A673 (cell line): ENCODE results near the gene MAP3K21. TPM values are rescaled to one million over a fixed set of nuclear protein-coding genes. Genes with fewer than 3 reads are reported as not detected.

ENCODE experiments used
- BruUV-seq: library from RNA; stranded (reverse); fragments of 400-500 nt; replicated peaks from 2 replicates; lab custom pipeline; 2021; lab: Mats Ljungman, UMichigan
- CTCF ChIA-PET: fragments of 300-600 bp; sonication (Branson Sonifier 250); formaldehyde crosslinking; loops from one replicate; lab custom pipeline; 2022; ENCODE audit warnings: antibody characterized with exemption; lab: Charles Lee
- POLR2A ChIA-PET: fragments of 300-600 bp; sonication (Branson Sonifier 250); formaldehyde crosslinking; loops from one replicate; lab custom pipeline; 2022; ENCODE audit warnings: antibody characterized with exemption; ENCODE audit not compliant: low non-redundant PET; lab: Charles Lee
- DNase-seq: peaks from one replicate; pipeline ENCODE4 v3.0.0-alpha.2; 2015; ENCODE audit warnings: low spot score
- H3K27ac ChIP-seq: fragments of 200-600 bp; sonication (generic); 2 replicates; pipeline ENCODE4 v1.5.1; 2016; ENCODE audit warnings: mixed run types, low read depth, mild to moderate bottlenecking, mixed read lengths, antibody characterized with exemption, low read length; ENCODE audit not compliant: poor library complexity, severe bottlenecking
- H3K27me3 ChIP-seq: fragments of 200-600 bp; sonication (generic); replicated peaks from 2 replicates; pipeline ENCODE4 v1.6.1; 2017; ENCODE audit warnings: mixed run types, low read depth, mild to moderate bottlenecking, mixed read lengths, antibody characterized with exemption, low read length; ENCODE audit not compliant: insufficient read depth, poor library complexity
- H3K36me3 ChIP-seq: fragments of 200-600 bp; sonication (generic); 2 replicates; pipeline ENCODE4 v1.6.1; 2016; ENCODE audit warnings: mixed run types, mild to moderate bottlenecking, mixed read lengths, antibody characterized with exemption, low read length; ENCODE audit not compliant: insufficient read depth, poor library complexity, severe bottlenecking
- H3K4me1 ChIP-seq: fragments of 200-600 bp; sonication (generic); 2 replicates; pipeline ENCODE4 v1.6.1; 2017; ENCODE audit warnings: mixed run types, mild to moderate bottlenecking, mixed read lengths, antibody characterized with exemption, low read length; ENCODE audit not compliant: insufficient read depth, poor library complexity, severe bottlenecking
- H3K4me3 ChIP-seq: fragments of 200-600 bp; sonication (generic); 2 replicates; pipeline ENCODE4 v1.5.1; 2016; ENCODE audit warnings: low read depth, mixed run types, mild to moderate bottlenecking, mixed read lengths, low read length; ENCODE audit not compliant: poor library complexity, severe bottlenecking
- H3K9me3 ChIP-seq: fragments of 200-600 bp; sonication (generic); 2 replicates; pipeline ENCODE4 v1.6.1; 2016; ENCODE audit warnings: mixed run types, low read depth, mild to moderate bottlenecking, mixed read lengths, antibody characterized with exemption, low read length; ENCODE audit not compliant: poor library complexity, severe bottlenecking
- EZH2 ChIP-seq: fragments of 200-600 bp; sonication (generic); IDR thresholded peaks from 2 replicates; pipeline ENCODE4 v1.6.1; 2017; ENCODE audit warnings: borderline replicate concordance, low read depth, mild to moderate bottlenecking, mixed read lengths, antibody characterized with exemption, low read length; ENCODE audit not compliant: poor library complexity, severe bottlenecking
- intact Hi-C: fragments of 100-400 bp; cut with micrococcal nuclease; formaldehyde crosslinking; loops from one replicate; pipeline ENCODE4 v1.10.0; 2022; ENCODE audit not compliant: unreplicated experiment
- total RNA-seq: library from RNA; stranded (reverse); gene quantifications from 2 replicates; pipeline ENCODE4 v1.2.3, GENCODE V29; 2021
- TF ChIP-seq, protein P1 (sequence below): fragments of 300-800, 200-600 bp; sonication (generic); conservative IDR thresholded peaks from 2 replicates; pipeline ENCODE4 v1.5.1; 2017; ENCODE audit warnings: low read depth, mild to moderate bottlenecking, antibody characterized with exemption, low read length, moderate library complexity, mixed read lengths

MAP3K21 gene
- total RNA-seq, 1 experiment from 2014 or later: 0.88 TPM

- intact Hi-C loops: no loop called here
- ChIA-PET POLR2A (no interaction called here), CTCF (interaction anchor here (0.6 kb wide), 1 partner anchor 692 kb away, joined by 5 read pairs; no protein-coding TSS in a partner anchor)
- H3K36me3 ChIP-seq: no peaks in the 10 kb centered on the region
- H3K9me3 ChIP-seq: no peaks in the 10 kb centered on the region
- no peak for DNase-seq
- no peak overlapping the region for H3K27ac ChIP-seq
- H3K4me3 ChIP-seq: no peak overlapping the region
- no peaks in the 10 kb centered on the region for H3K4me1 ChIP-seq
- peaks cover 6% of the 10 kb centered on the region for H3K27me3 ChIP-seq
- no TSS peak for BruUV-seq
- no peak for TF ChIP-seq EZH2
- TF ChIP-seq, protein P1, sequence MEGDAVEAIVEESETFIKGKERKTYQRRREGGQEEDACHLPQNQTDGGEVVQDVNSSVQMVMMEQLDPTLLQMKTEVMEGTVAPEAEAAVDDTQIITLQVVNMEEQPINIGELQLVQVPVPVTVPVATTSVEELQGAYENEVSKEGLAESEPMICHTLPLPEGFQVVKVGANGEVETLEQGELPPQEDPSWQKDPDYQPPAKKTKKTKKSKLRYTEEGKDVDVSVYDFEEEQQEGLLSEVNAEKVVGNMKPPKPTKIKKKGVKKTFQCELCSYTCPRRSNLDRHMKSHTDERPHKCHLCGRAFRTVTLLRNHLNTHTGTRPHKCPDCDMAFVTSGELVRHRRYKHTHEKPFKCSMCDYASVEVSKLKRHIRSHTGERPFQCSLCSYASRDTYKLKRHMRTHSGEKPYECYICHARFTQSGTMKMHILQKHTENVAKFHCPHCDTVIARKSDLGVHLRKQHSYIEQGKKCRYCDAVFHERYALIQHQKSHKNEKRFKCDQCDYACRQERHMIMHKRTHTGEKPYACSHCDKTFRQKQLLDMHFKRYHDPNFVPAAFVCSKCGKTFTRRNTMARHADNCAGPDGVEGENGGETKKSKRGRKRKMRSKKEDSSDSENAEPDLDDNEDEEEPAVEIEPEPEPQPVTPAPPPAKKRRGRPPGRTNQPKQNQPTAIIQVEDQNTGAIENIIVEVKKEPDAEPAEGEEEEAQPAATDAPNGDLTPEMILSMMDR: no peak
These were observed 106.1 kb downstream of the MAP3K21 start for GRCh38 chr1:233433436-233434210.

Other genes starting within 250 kb of the MAP3K21 start
- 9.1 and 9.6 TPM in 2 replicates for gene PCNX2, start 32.0 kb upstream of the MAP3K21 start, total RNA-seq